Left lung (tissue), 10 donors: ENCODE data around the gene NINJ1. TPM values are rescaled to one million over a fixed set of nuclear protein-coding genes. Genes with fewer than 3 reads are reported as not detected.

Experiments
- ATAC-seq: fragments of 200-7000 bp; cut with Tn5 transposase; one replicate; pipeline ENCODE4 v1.9.1; 2020; ENCODE audit warnings: moderate library complexity
- DNase-seq, 4 donors: peaks; one replicate each; pipeline ENCODE4 v3.0.0-alpha.2; 2013 to 2020
- H3K27ac ChIP-seq, 2 donors: fragments of 200-600 bp; sonication (generic) in 1 of 2; one replicate each; pipeline versions ENCODE4 v1.5.0 to v1.8.0; 2020 to 2021
- H3K27me3 ChIP-seq, 2 donors: fragments of 200-600 bp; sonication (generic) in 1 of 2; one replicate each; pipeline versions ENCODE4 v1.5.0 to v1.8.0; 2020 to 2021
- H3K36me3 ChIP-seq, 2 donors: fragments of 200-600 bp; sonication (generic) in 1 of 2; one replicate each; pipeline versions ENCODE4 v1.5.0 to v1.8.0; 2020 to 2021
- H3K4me1 ChIP-seq, 2 donors: fragments of 200-600 bp; one replicate each; pipeline ENCODE4 v1.8.0; 2021
- H3K4me3 ChIP-seq, 2 donors: fragments of 200-600 bp; sonication (generic) in 1 of 2; one replicate each; pipeline versions ENCODE4 v1.5.0 to v1.8.0; 2020 to 2021; ENCODE audit warnings: mild to moderate bottlenecking in 1 of 2
- H3K9me3 ChIP-seq, 2 donors: fragments of 200-600 bp; sonication (generic) in 1 of 2; one replicate each; pipeline versions ENCODE4 v1.5.0 to v1.8.0; 2020 to 2021
- intact Hi-C, 2 donors: fragments of 100-400 bp; cut with DNase I; formaldehyde crosslinking; loops; one replicate each; pipeline versions ENCODE4 v1.11.2 to v1.14.2; 2022
- polyA plus RNA-seq, 6 donors: library from polyadenylated mRNA; unstranded; fragments of 120-200 nt; gene quantifications; one replicate each; pipeline ENCODE4 v1.2.1, GENCODE V29; 2013; ENCODE audit not compliant: insufficient read length in 6 of 6
- total RNA-seq, 2 donors: library from RNA; stranded (reverse); fragmentation: NEBNext Ultra II Directional; extraction: Animal tissue kit (Norgen Biotek cat#: 25700); gene quantifications; one replicate each; pipeline ENCODE4 v1.2.1, GENCODE V29; 2021
- TF ChIP-seq, protein P1 (sequence below), 2 donors: fragments of 200-600 bp; sonication (generic) in 1 of 2; IDR thresholded peaks; one replicate each; pipeline versions ENCODE4 v1.5.0 to v1.8.0; 2021; ENCODE audit warnings: antibody characterized with exemption in 2 of 2
- donor health status: DM: no; HTN: yes; CAD: no.
- donor health status: DM: no; HTN: no; CAD: no.

The NINJ1 gene
- total and polyA plus RNA-seq, 8 donors, result 29.8 to 83.5 (median 37.8) TPM

DNA sequence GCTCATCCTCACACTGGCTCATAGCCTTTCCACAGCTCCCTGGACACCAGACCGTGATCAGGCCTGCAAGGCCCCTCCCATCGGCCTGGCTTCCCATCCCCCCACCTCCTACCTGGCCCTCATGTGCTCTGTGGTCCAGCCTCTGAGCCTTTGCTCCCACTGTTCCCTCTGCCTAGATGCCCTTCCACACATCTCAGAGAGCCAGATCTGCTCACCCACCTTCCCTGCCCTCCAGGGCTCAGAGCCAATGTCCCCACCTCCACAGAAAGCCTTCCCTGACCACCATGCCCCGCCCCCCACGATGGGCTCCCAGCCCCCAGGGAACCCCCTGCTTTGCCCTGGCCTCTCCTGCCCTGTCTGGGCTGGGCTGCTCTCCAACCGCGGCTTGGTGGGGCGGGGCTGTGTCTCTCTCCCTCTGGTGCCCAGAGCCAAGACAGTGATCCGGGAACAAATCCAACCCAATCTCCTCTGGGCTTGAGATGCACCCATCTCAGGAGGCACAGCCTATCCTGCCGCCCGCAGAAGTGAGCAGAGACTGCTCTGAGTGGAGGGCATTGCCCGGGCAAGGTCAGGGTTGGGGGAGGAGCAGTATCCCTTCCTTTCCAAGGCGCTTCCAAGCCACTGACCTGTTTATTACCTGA lies 1.6 kb downstream of the NINJ1 start:
- H3K4me3 ChIP-seq, result peak overlapping the region; percentile 76 to 95
- ATAC-seq (peak; percentile 30), DNase-seq (peak in 3 of 4 donors; percentile 33 to 81 (median 79))
- H3K27ac ChIP-seq, result peak overlapping the region; percentile 96 to 99
- no peaks in the 10 kb centered on the region for H3K27me3 ChIP-seq
- H3K4me1 ChIP-seq, result peaks cover 47 to 82% of the 10 kb centered on the region in 2 donors
- intact Hi-C loops, result no loop called here
- H3K9me3 ChIP-seq, result no peaks in the 10 kb centered on the region
- H3K36me3 ChIP-seq, result peaks cover 0 to 5% of the 10 kb centered on the region in 2 donors
- TF ChIP-seq, protein P1, sequence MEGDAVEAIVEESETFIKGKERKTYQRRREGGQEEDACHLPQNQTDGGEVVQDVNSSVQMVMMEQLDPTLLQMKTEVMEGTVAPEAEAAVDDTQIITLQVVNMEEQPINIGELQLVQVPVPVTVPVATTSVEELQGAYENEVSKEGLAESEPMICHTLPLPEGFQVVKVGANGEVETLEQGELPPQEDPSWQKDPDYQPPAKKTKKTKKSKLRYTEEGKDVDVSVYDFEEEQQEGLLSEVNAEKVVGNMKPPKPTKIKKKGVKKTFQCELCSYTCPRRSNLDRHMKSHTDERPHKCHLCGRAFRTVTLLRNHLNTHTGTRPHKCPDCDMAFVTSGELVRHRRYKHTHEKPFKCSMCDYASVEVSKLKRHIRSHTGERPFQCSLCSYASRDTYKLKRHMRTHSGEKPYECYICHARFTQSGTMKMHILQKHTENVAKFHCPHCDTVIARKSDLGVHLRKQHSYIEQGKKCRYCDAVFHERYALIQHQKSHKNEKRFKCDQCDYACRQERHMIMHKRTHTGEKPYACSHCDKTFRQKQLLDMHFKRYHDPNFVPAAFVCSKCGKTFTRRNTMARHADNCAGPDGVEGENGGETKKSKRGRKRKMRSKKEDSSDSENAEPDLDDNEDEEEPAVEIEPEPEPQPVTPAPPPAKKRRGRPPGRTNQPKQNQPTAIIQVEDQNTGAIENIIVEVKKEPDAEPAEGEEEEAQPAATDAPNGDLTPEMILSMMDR (IDR thresholded peaks at IDR 0.05), result no peak

GRCh38 chr9:93131599-93132286 lies 2.3 kb downstream of the NINJ1 start:
- peak in 1 of 4 donors; percentile 59 for DNase-seq
- intact Hi-C loops, result no loop called here
- H3K36me3 ChIP-seq, result peaks cover 0 to 5% of the 10 kb centered on the region in 2 donors
- H3K27me3 ChIP-seq, result no peaks in the 10 kb centered on the region
- H3K9me3 ChIP-seq, result no peaks in the 10 kb centered on the region
- ATAC-seq, result no peak
- peak overlapping the region in 1 of 2 donors; percentile 95 for H3K4me3 ChIP-seq
- TF ChIP-seq, protein P1 (IDR thresholded peaks at IDR 0.05), result no peak
- peaks cover 51 to 89% of the 10 kb centered on the region in 2 donors for H3K4me1 ChIP-seq
- peak overlapping the region; percentile 82 to 99 for H3K27ac ChIP-seq

DNA sequence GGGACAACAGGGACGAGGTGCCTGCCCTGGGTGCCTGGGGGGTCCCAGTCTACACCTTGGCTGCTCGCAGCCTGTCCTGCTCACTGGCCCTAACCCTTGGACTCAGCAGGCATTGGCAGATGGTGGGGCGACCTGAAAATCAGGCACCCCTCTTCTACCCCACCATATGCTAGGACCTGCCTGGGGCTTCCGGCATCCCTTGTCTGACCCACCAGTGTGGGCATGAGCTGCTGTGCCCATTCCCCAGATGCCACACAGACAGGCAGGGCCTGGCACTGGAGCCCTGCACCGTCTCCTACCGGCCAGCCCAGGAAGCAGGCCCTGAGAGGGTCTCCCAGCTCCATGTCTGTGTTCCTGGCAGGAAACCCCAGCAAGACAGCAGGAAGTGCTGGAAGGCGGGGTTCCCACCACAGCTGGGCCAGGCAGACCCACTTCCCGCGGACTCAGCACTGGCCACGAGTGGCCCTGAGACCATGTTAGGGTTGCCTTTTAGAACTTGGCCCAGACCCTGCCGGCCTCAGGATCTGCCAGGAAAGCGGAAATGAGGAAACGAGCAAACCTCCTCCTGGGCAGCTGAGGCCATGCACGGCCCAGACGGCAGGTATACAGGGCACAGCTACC lies 3.1 kb downstream of the NINJ1 start:
- intact Hi-C loops, result no loop called here
- TF ChIP-seq, protein P1 (IDR thresholded peaks at IDR 0.05), result no peak
- Histone ChIP-seq H3K27me3 (no peaks in the 10 kb centered on the region), H3K36me3 (peaks cover 0 to 11% of the 10 kb centered on the region in 2 donors), H3K9me3 (no peaks in the 10 kb centered on the region), H3K4me3 (peak overlapping the region in 1 of 2 donors; percentile 95), H3K27ac (peak overlapping the region; percentile 82 to 99), H3K4me1 (peaks cover 50 to 94% of the 10 kb centered on the region in 2 donors)
- DNase-seq (peak in 2 of 4 donors; percentile 33 to 85), ATAC-seq (no peak)

- intact Hi-C loops, result no loop called here
- peaks cover 45 to 94% of the 10 kb centered on the region in 2 donors for H3K4me1 ChIP-seq
Observed at GRCh38 chr9:93129691-93130500, 4.2 kb downstream of the NINJ1 start.

More at GRCh38 chr9:93129691-93130500, 4.2 kb downstream of the NINJ1 start:
- H3K4me3 ChIP-seq, result peak overlapping the region in 1 of 2 donors; percentile 95
- no peaks in the 10 kb centered on the region for H3K27me3 ChIP-seq
- TF ChIP-seq, protein P1 (IDR thresholded peaks at IDR 0.05), result no peak
- H3K36me3 ChIP-seq, result peaks cover 0 to 21% of the 10 kb centered on the region in 2 donors
- H3K27ac ChIP-seq, result peak overlapping the region; percentile 82 to 99
- DNase-seq (peak in 1 of 4 donors; percentile 71), ATAC-seq (no peak)
- no peaks in the 10 kb centered on the region for H3K9me3 ChIP-seq
